GM10266 (cell line): Measurements from ENCODE around the gene LTN1.

Experiments
- DNase-seq: peaks from one replicate; pipeline ENCODE4 v3.0.0; 2012; ENCODE audit errors: extremely low spot score
- CTCF ChIP-seq: IDR thresholded peaks from 2 replicates; pipeline ENCODE4 v1.5.1; 2012; ENCODE audit warnings: mild to moderate bottlenecking, low read depth; ENCODE audit not compliant: control insufficient read depth, insufficient read depth; ENCODE audit errors: missing control alignments

The LTN1 gene

DNA sequence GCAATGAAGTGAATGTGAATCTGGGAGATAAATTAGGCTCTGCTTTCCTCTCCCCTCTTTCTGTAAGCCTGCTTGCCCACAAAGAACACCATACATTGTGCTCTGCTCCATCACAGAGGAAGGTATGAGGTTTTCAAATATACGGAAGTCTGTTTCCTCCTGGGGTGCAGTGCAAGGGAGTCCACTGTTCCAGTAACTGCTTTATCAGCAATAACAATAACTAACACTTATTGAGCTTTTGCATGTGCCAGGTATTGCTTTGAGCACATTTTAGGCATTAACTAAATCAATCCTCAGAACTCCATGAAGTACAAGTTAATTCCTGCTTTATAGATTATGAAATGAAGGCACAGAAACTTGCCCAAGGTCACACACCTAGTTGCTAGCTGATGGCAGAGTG, 10.0 kb downstream of the LTN1 start:
- TF ChIP-seq CTCF, result no peak
- no peak for DNase-seq

GRCh38 chr21:28979092-28979491, 13.6 kb downstream of the LTN1 start:
- no peak for DNase-seq
- no peak for TF ChIP-seq CTCF

DNA sequence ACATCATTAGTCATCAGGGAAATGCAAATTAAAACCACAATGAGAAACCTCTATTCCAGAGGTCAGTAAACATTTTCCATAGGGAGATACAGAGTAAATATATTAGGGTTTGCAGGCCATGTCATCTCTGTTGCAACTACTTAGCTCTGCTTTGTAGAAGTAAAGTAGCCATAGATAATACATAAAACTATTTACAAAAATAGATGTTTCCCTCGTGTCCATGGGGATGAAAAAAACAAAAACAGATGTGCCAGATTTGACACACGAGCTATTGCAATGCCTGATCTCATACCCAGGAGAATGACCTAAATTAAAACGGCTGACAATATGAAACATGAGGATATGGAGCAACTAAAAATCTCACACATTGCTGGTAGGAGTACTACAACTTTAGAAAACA, 17.3 kb downstream of the LTN1 start:
- no peak for TF ChIP-seq CTCF
- DNase-seq, result no peak

DNA sequence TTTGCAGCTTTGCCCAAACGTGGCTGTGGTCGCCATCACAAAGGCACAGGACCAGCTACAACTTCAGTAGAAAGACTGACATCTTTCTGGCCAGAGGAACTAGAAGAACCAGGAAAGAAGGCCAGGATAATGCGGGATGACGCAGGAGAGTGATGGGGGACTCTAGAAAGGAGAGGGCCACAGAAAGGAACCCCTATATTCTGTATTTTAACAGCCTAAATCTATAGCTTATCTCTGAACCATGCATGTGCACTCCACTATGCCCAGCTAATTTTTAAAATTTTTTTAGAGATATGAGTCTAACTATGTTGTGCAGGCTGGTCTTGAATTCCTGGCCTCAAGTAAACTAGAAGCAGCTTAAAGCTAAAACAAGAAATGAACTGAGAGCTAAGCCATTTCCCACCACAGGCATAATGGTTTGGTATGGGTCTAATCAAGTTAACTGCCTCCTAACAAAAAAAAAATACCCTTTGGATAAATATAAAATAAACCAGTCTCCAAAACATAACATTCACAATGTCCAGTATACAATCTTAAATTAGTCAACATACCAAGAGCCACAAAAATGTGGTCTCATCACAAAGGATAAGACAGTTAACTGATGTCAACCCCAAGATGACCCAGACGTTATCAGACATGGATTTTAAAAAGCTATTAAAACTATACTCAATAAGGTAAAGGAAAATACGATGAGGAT, 18.0 kb downstream of the LTN1 start:
- no peak for TF ChIP-seq CTCF
- DNase-seq, result no peak

GRCh38 chr21:28972398-28972797, 20.3 kb downstream of the LTN1 start:
- DNase-seq, result no peak
- no peak for TF ChIP-seq CTCF

- no peak for DNase-seq
- no peak for TF ChIP-seq CTCF
These were observed 21.5 kb downstream of the LTN1 start for GRCh38 chr21:28971171-28971570.

DNA sequence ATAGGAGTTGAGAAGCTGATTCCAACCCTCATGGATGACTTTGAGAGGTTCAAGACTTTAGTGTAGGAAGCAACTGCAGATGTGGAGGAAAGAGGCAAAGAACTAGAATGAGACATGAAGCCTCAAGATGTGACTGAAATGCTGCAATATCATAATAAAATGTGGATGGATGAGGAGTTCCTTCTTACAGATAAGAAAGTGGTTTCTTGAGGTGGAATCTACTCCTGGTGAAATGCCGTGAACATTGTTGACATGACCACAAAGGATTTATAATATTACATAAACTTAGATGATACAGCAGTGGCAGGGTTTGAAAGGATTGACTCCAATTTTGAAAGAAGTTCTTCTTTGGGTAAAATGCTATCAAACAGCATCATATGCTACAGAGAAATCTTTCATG, 28.8 kb downstream of the LTN1 start:
- TF ChIP-seq CTCF, result no peak
- DNase-seq, result no peak
